ENCODE results near the gene UBASH3A.
A peak's percentile ranks its signal among the peaks of the same experiment; 100 is the strongest.

GRCh38 chr21:42474043-42474831 lies 70.5 kb downstream of the UBASH3A start:
- TF ChIP-seq POLR2A (IDR thresholded peaks at IDR 0.05) (peak in 1 of 2 donors; percentile 75), CTCF (IDR thresholded peaks at IDR 0.05) (no peak)

Data from Peyer's patch (tissue), 4 donors.